Hematopoietic multipotent progenitor cell treated with erythropoietin and hydrocortisone succinate and interleukin-3 and kit ligand, for 6 days (in vitro differentiated cells): ENCODE data around the gene AKAP14.
A peak's percentile ranks its signal among the peaks of the same experiment; 100 is the strongest.
"Not testable (repeated sequence)": the region's sequence is repeated elsewhere in the genome, so short reads cannot be mapped to it uniquely, and the experiment has no call there.

Experiments
- DNase-seq: peaks from one replicate; pipeline ENCODE4 v3.0.0-alpha.2; 2015

Gene AKAP14

GRCh38 chrX:119935215-119935874, 39.7 kb downstream of the AKAP14 start:
- DNase-seq, result no peak

GRCh38 chrX:119941336-119941735, 45.6 kb downstream of the AKAP14 start:
- DNase-seq, result no peak

- no peak for DNase-seq
These were observed 46.6 kb downstream of the AKAP14 start for GRCh38 chrX:119942173-119942819.

GRCh38 chrX:119942831-119943184, 47.1 kb downstream of the AKAP14 start:
- no peak for DNase-seq

- peak; percentile 88 for DNase-seq
These were observed 47.7 kb downstream of the AKAP14 start, which contains the start of gene NKAP for GRCh38 chrX:119943185-119943988. NKAP (minus strand) TSS chrX:119943751; CDS start chrX:119943605, 146 bp downstream.

GRCh38 chrX:119945481-119945880, 49.8 kb downstream of the AKAP14 start:
- no peak for DNase-seq

GRCh38 chrX:119948381-119948780, 52.7 kb downstream of the AKAP14 start:
- no peak for DNase-seq

GRCh38 chrX:119954374-119954773, 58.7 kb downstream of the AKAP14 start:
- DNase-seq, result no peak

- not testable (repeated sequence) for DNase-seq
These were observed 60.3 kb downstream of the AKAP14 start for GRCh38 chrX:119955807-119956570.

GRCh38 chrX:119960625-119961024, 64.9 kb downstream of the AKAP14 start:
- DNase-seq, result no peak

- not testable (repeated sequence) for DNase-seq
These were observed 71.1 kb downstream of the AKAP14 start for GRCh38 chrX:119966837-119967236.
